Breast epithelium (tissue), 4 donors: ENCODE measurements around the gene ZNF513. TPM values are rescaled to one million over a fixed set of nuclear protein-coding genes. Genes with fewer than 3 reads are reported as not detected.

Source experiments
- DNase-seq, 2 donors: peaks; one replicate each; pipeline ENCODE4 v3.0.0-alpha.2; 2019; ENCODE audit warnings: low spot score in 2 of 2
- H3K27ac ChIP-seq, 2 donors: fragments of 200-600 bp; sonication (generic) in 1 of 2; one replicate each; pipeline ENCODE4 v1.5.1; 2016 to 2019; ENCODE audit warnings: mild to moderate bottlenecking in 1 of 2
- H3K27me3 ChIP-seq, 2 donors: fragments of 200-600 bp; sonication (generic) in 1 of 2; one replicate each; pipeline versions ENCODE4 v1.5.1 to v1.6.0; 2017 to 2019; ENCODE audit warnings: control low read depth in 1 of 2, mild to moderate bottlenecking in 1 of 2
- H3K36me3 ChIP-seq: fragments of 200-600 bp; one replicate; pipeline ENCODE4 v1.5.1; 2019
- H3K4me1 ChIP-seq, 2 donors: fragments of 200-600 bp; sonication (generic); one replicate each; pipeline ENCODE4 v1.5.1; 2016 to 2019; ENCODE audit warnings: control low read depth in 1 of 2
- H3K4me3 ChIP-seq, 3 donors: fragments of 200-600 bp; sonication (generic); 1 replicate in 2 of 3; 2 replicates in 1 of 3; pipeline ENCODE4 v1.5.1; 2016 to 2019; ENCODE audit warnings: mild to moderate bottlenecking in 3 of 3, moderate library complexity in 2 of 3
- H3K9me3 ChIP-seq, 2 donors: fragments of 200-600 bp; sonication (generic) in 1 of 2; one replicate each; pipeline ENCODE4 v1.5.1; 2016 to 2019; ENCODE audit warnings: control low read depth in 1 of 2
- CTCF ChIP-seq, 3 donors: fragments of 450-650 bp; IDR thresholded peaks; one replicate each; pipeline ENCODE4 v1.5.1; 2016 to 2017; ENCODE audit warnings: antibody characterized with exemption in 3 of 3, mild to moderate bottlenecking in 3 of 3, moderate library complexity in 3 of 3
- POLR2A ChIP-seq: fragments of 450-650 bp; IDR thresholded peaks from one replicate; pipeline ENCODE4 v1.6.1; 2016; ENCODE audit warnings: antibody characterized with exemption, mild to moderate bottlenecking, moderate library complexity
- POLR2AphosphoS5 ChIP-seq, 3 donors: sonication (generic); formaldehyde crosslinking; IDR thresholded peaks; one replicate each; pipeline ENCODE4 v1.6.1; 2017; ENCODE audit warnings: antibody characterized with exemption in 3 of 3
- intact Hi-C: fragments of 100-400 bp; cut with DNase I; formaldehyde crosslinking; loops from one replicate; pipeline ENCODE4 v1.15.1; 2023; ENCODE audit warnings: low total_unique reads
- total RNA-seq, 3 donors: library from RNA; depleted of rRNA; stranded (reverse); fragments of >200 nt; gene quantifications; one replicate each; pipeline ENCODE4 v1.1.0, GENCODE V29; 2016

The ZNF513 gene
- total RNA-seq, 3 donors from 2014 or later: 5.9 to 22.5 (median 15.7) TPM

DNA sequence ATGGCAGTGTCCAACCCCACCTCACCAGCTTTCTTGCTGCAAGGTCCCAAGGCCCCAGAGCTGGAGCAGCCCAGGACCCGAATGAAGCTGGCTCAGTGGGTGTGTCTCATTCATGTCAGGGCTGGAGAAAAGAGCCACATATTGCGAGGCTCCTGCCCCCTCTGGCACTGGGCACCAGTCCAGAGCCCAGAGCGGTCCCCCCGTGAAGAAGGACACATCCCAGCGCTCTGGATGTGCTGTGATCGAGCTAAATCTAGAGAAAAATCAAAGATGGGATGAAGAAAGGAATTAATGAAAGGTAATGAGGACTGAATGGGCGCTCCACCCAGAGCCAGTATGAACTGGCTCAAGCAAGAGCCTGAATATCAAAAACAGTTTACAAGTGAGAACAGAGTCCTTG, 44.4 kb downstream of the ZNF513 start:
- Histone ChIP-seq H3K27me3 (no peaks in the 10 kb centered on the region), H3K4me3 (no peak overlapping the region), H3K27ac (no peak overlapping the region), H3K36me3 (peaks cover 25% of the 10 kb centered on the region), H3K4me1 (no peaks in the 10 kb centered on the region), H3K9me3 (no peaks in the 10 kb centered on the region)
- intact Hi-C loops: no loop called here
- DNase-seq: no peak
- TF ChIP-seq POLR2AphosphoS5 (IDR thresholded peaks at IDR 0.05) (no peak), CTCF (IDR thresholded peaks at IDR 0.05) (no peak), POLR2A (no peak)

GRCh38 chr2:27335311-27335710, 45.2 kb downstream of the ZNF513 start:
- TF ChIP-seq POLR2A (no peak), CTCF (IDR thresholded peaks at IDR 0.05) (no peak), POLR2AphosphoS5 (IDR thresholded peaks at IDR 0.05) (no peak)
- intact Hi-C loops: no loop called here
- H3K27me3 ChIP-seq: no peaks in the 10 kb centered on the region
- H3K27ac ChIP-seq: no peak overlapping the region
- H3K4me3 ChIP-seq: no peak overlapping the region
- no peaks in the 10 kb centered on the region for H3K9me3 ChIP-seq
- H3K36me3 ChIP-seq: peaks cover 25% of the 10 kb centered on the region
- no peak for DNase-seq
- H3K4me1 ChIP-seq: no peaks in the 10 kb centered on the region

Other genes starting within 250 kb of the ZNF513 start
- gene PREB, start 246.1 kb downstream of the ZNF513 start, total RNA-seq: 100 to 1,000 TPM in 1 of 3 donors, 10 to 100 TPM in 2; 51.5 to 113 (median 69.4) TPM
- not detected for gene PRR30, start 241.3 kb downstream of the ZNF513 start, total RNA-seq
- gene TCF23, start 231.7 kb downstream of the ZNF513 start, total RNA-seq: not detected
- 100 to 1,000 TPM; 146 to 243 (median 177) TPM for gene ATRAID, start 168.7 kb downstream of the ZNF513 start, total RNA-seq
- 10 to 100 TPM; 43.4 to 86.2 (median 84.9) TPM for gene SLC5A6, start 168.5 kb downstream of the ZNF513 start, total RNA-seq
- 10 to 100 TPM; 15.5 to 33.4 (median 17.3) TPM for gene CAD, start 163.4 kb downstream of the ZNF513 start, total RNA-seq
- under 1 TPM in 1 of 3 donors, not detected in 2; 0.33 TPM for gene SLC30A3, start 117.7 kb downstream of the ZNF513 start, total RNA-seq
- gene DNAJC5G, start 105.3 kb downstream of the ZNF513 start, total RNA-seq: not detected
- under 1 TPM in 2 of 3 donors, not detected in 1; 0.15 to 0.66 TPM for gene TRIM54, start 98.3 kb downstream of the ZNF513 start, total RNA-seq
- 1 to 10 TPM in 2 of 3 donors, under 1 TPM in 1; 0.80 to 8.8 (median 4.6) TPM for gene UCN, start 72.3 kb downstream of the ZNF513 start, total RNA-seq
- 10 to 100 TPM; 72.8 to 95.1 (median 79.4) TPM for gene MPV17, start 57.6 kb downstream of the ZNF513 start, total RNA-seq
- 10 to 100 TPM; 32.6 to 63.5 (median 55.7) TPM for gene GTF3C2, start 24.0 kb downstream of the ZNF513 start, total RNA-seq
- gene EIF2B4, start 10.4 kb downstream of the ZNF513 start, total RNA-seq: 10 to 100 TPM; 38.1 to 48.9 (median 47.9) TPM
- 100 to 1,000 TPM; 109 to 121 (median 116) TPM for gene SNX17, start 10.1 kb downstream of the ZNF513 start, total RNA-seq
- gene PPM1G, start 28.9 kb upstream of the ZNF513 start, total RNA-seq: 10 to 100 TPM; 46.2 to 59.0 (median 54.4) TPM
- gene NRBP1, start 47.9 kb upstream of the ZNF513 start, total RNA-seq: 10 to 100 TPM; 70.5 to 87.5 (median 80.3) TPM
- gene KRTCAP3, start 61.6 kb upstream of the ZNF513 start, total RNA-seq: 10 to 100 TPM in 2 of 3 donors, 1 to 10 TPM in 1; 3.8 to 31.2 (median 14.7) TPM
- 10 to 100 TPM; 28.2 to 51.5 (median 32.1) TPM for gene IFT172, start 109.0 kb upstream of the ZNF513 start, total RNA-seq
- gene FNDC4, start 114.5 kb upstream of the ZNF513 start, total RNA-seq: 10 to 100 TPM; 12.4 to 57.7 (median 57.3) TPM
- 1 to 10 TPM in 2 of 3 donors, not detected in 1; 1.8 to 3.9 TPM for gene GCKR, start 116.1 kb upstream of the ZNF513 start, total RNA-seq
- 10 to 100 TPM; 28.8 to 42.7 (median 39.7) TPM for gene ZNF512, start 202.3 kb upstream of the ZNF513 start, total RNA-seq
- gene CCDC121, start 248.3 kb upstream of the ZNF513 start, total RNA-seq: 1 to 10 TPM; 4.9 to 8.9 (median 5.1) TPM
- gene GPN1, start 248.3 kb upstream of the ZNF513 start, total RNA-seq: 10 to 100 TPM; 24.2 to 30.3 (median 25.6) TPM